ENCODE results near the gene CHTF8. TPM values are rescaled to one million over a fixed set of nuclear protein-coding genes. Genes with fewer than 3 reads are reported as not detected.

Gene CHTF8
- total and polyA plus RNA-seq, 5 experiments from 2014 or later = 126 to 192 (median 165) TPM

GRCh38 chr16:69110406-69110805, 22.0 kb downstream of the CHTF8 start:
- POLR2A ChIA-PET = no interaction called here
- peaks cover 0 to 48% (median 22%) of the 10 kb centered on the region in 3 donors for H3K36me3 Mint-ChIP-seq
- H3K27me3 Mint-ChIP-seq = peaks cover 5 to 40% (median 18%) of the 10 kb centered on the region in 5 donors
- H3K9me3 Mint-ChIP-seq = no peaks in the 10 kb centered on the region
- DNase-seq (no peak), ATAC-seq (no peak)
- H3K4me3 Mint-ChIP-seq = no peak overlapping the region
- peaks cover 6 to 41% (median 21%) of the 10 kb centered on the region in 4 donors for H3K4me1 Mint-ChIP-seq
- no peak overlapping the region for H3K27ac Mint-ChIP-seq

DNA sequence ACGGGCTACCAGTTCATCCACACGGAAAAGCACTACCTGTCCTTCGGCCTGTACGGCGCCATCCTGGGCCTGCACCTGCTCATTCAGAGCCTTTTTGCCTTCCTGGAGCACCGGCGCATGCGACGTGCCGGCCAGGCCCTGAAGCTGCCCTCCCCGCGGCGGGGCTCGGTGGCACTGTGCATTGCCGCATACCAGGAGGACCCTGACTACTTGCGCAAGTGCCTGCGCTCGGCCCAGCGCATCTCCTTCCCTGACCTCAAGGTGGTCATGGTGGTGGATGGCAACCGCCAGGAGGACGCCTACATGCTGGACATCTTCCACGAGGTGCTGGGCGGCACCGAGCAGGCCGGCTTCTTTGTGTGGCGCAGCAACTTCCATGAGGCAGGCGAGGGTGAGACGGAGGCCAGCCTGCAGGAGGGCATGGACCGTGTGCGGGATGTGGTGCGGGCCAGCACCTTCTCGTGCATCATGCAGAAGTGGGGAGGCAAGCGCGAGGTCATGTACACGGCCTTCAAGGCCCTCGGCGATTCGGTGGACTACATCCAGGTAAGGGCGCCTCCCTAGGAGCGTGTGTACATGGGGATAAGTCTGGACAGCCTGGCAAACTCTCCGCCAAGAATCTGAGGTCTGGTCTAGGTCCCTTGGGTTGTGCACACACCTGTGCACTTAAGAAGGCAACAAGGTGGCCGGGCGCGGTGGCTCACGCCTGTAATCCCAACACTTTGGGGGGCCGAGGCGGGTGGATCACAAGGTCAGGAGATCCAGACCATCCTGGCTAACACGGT, 22.7 kb downstream of the CHTF8 start:
- Mint-ChIP-seq H3K27ac (no peak overlapping the region), H3K36me3 (peaks cover 0 to 45% (median 22%) of the 10 kb centered on the region in 3 donors), H3K4me1 (peaks cover 8 to 41% (median 24%) of the 10 kb centered on the region in 4 donors), H3K4me3 (peak overlapping the region in 1 of 10 donors; percentile 14), H3K9me3 (no peaks in the 10 kb centered on the region), H3K27me3 (peaks cover 8 to 47% (median 22%) of the 10 kb centered on the region in 5 donors)
- ATAC-seq (no peak), DNase-seq (no peak)
- POLR2A ChIA-PET = no interaction called here

- no peak for ATAC-seq
Observed at GRCh38 chr16:69108905-69109252, 23.5 kb downstream of the CHTF8 start.

DNA sequence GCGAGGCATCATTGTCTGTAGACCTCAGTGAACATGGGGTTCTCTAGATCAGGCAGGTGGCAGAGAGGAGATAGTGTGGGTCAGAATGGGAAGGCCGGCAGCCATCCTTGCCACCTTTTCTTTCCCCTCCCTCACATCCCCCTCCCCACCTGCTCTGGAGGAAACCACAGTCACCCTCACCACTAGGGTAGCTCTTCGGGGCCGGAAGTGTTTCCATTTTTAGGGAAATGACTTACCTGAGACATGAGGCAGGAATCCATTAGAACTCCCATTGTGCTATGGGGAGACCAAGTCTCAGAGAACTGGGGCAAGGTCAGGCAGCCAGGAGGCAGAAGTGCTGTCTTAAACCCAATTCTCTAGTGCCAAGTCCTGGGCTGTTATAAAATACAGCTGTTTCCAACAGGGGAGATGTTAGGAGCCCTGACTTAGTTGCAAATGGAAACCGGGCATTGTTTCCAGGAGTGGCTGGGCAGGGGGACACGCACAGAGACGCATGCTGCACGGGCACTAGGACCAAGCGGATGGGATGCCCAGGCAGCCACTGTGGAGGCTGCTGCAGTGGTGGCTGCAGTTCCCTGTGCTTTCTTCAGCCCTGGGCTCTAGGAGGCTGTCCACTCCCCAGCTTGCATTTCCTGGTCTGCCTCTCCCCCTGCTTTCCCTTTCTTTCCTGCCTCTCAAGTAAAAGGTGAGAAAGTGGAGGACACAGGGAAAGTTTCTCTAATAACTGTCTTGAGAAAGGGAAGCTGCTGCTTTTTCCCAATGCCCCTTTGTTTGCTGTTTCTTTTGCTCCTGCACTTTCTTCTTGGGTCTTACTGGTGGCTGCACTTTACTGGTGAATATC, 24.1 kb downstream of the CHTF8 start:
- POLR2A ChIA-PET = no interaction called here
- no peak for ATAC-seq
- H3K4me3 Mint-ChIP-seq = peak overlapping the region in 8 of 10 donors; percentile 28 to 68 (median 47)

More at GRCh38 chr16:69108905-69109252, 23.5 kb downstream of the CHTF8 start:
- POLR2A ChIA-PET = no interaction called here
- H3K36me3 Mint-ChIP-seq = peaks cover 0 to 42% (median 22%) of the 10 kb centered on the region in 3 donors
- no peak for DNase-seq
- peak overlapping the region in 3 of 10 donors; percentile 9 to 24 (median 13) for H3K4me3 Mint-ChIP-seq
- peaks cover 8 to 37% (median 26%) of the 10 kb centered on the region in 4 donors for H3K4me1 Mint-ChIP-seq
- H3K27ac Mint-ChIP-seq = no peak overlapping the region
- no peaks in the 10 kb centered on the region for H3K9me3 Mint-ChIP-seq
- H3K27me3 Mint-ChIP-seq = peaks cover 8 to 53% (median 25%) of the 10 kb centered on the region in 5 donors

DNA sequence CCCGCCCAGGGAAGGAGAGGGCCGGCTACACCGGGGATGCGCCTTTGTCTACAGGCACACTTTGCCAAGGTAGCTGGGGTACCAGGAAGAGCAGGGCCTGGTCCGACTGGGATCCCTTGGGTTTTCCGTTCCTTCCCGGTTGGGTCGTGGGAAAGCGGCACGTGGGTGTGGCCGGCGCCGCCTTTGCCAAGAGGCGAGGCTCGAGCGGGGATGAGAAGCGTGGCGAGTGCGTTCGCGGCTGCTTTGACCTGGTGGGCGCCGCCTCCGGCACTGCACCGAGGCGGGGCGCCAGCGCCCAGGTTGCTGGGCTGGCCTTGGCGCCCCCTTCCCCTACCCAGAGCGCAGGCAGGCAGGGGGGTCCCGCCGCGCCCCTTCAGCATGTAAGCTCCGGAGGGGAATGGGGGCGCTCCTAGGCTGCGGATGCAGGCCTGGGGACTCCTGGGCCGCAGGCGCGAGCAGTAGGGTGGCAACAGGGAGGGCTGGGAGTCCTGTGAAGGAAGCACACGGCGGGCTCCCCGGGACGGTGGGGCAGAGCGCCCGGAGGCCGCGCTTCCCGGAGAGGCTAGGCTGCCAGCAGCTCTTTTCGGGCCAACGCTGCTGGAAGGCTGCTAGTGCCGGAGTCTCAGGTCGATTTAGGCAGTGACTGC, 24.9 kb downstream of the CHTF8 start:
- Mint-ChIP-seq H3K4me3 (peak overlapping the region; percentile 53 to 77 (median 66)), H3K9me3 (no peaks in the 10 kb centered on the region), H3K4me1 (peaks cover 8 to 27% (median 24%) of the 10 kb centered on the region in 4 donors), H3K27ac (no peak overlapping the region), H3K27me3 (peaks cover 8 to 59% (median 33%) of the 10 kb centered on the region in 5 donors), H3K36me3 (peaks cover 0 to 39% (median 22%) of the 10 kb centered on the region in 3 donors)
- ATAC-seq (no peak), DNase-seq (no peak)
- POLR2A ChIA-PET = no interaction called here

More for the DNA sequence above, 24.1 kb downstream of the CHTF8 start:
- Mint-ChIP-seq H3K9me3 (no peaks in the 10 kb centered on the region), H3K36me3 (peaks cover 0 to 42% (median 22%) of the 10 kb centered on the region in 3 donors), H3K4me1 (peaks cover 8 to 31% (median 26%) of the 10 kb centered on the region in 4 donors), H3K27ac (no peak overlapping the region), H3K27me3 (peaks cover 8 to 53% (median 26%) of the 10 kb centered on the region in 5 donors)
- no peak for DNase-seq

- peaks cover 8 to 59% (median 33%) of the 10 kb centered on the region in 5 donors for H3K27me3 Mint-ChIP-seq
Observed at GRCh38 chr16:69106491-69107315, 25.7 kb downstream of the CHTF8 start.

GRCh38 chr16:69105501-69106361, 26.7 kb downstream of the CHTF8 start, which contains the start of gene HAS3:
HAS3 (plus strand) TSS chr16:69105653; CDS start chr16:69109396, 3,743 bp downstream.
- Mint-ChIP-seq H3K36me3 (peaks cover 0 to 30% (median 17%) of the 10 kb centered on the region in 3 donors), H3K27me3 (peaks cover 8 to 59% (median 35%) of the 10 kb centered on the region in 5 donors), H3K4me3 (peak within 1 kb of the TSS; percentile 84 to 94 (median 91)), H3K4me1 (peaks cover 8 to 27% (median 24%) of the 10 kb centered on the region in 4 donors), H3K9me3 (no peaks in the 10 kb centered on the region), H3K27ac (peak within 1 kb of the TSS in 1 of 10 donors; percentile 78)
- ATAC-seq (peak; percentile 64 to 65), DNase-seq (peak in 5 of 10 donors; percentile 4 to 31 (median 19))
- POLR2A ChIA-PET = interaction anchor here (1.3 kb wide), 1 partner anchor 18 kb away, joined by 3 read pairs; no protein-coding TSS in a partner anchor

More at GRCh38 chr16:69106491-69107315, 25.7 kb downstream of the CHTF8 start:
- Mint-ChIP-seq H3K27ac (no peak overlapping the region), H3K4me1 (peaks cover 8 to 27% (median 24%) of the 10 kb centered on the region in 4 donors), H3K4me3 (peak overlapping the region; percentile 53 to 77 (median 62)), H3K36me3 (peaks cover 0 to 34% (median 22%) of the 10 kb centered on the region in 3 donors), H3K9me3 (no peaks in the 10 kb centered on the region)
- DNase-seq = no peak
- peak in 1 of 2 donors; percentile 19 for ATAC-seq
- POLR2A ChIA-PET = no interaction called here

- no peak overlapping the region for H3K27ac Mint-ChIP-seq
- peaks cover under 1 to 17% (median 11%) of the 10 kb centered on the region in 5 donors for H3K27me3 Mint-ChIP-seq
- no peak for ATAC-seq
- H3K4me3 Mint-ChIP-seq = no peak overlapping the region
- peaks cover under 1 to 3% (median 2%) of the 10 kb centered on the region in 4 donors for H3K4me1 Mint-ChIP-seq
- H3K9me3 Mint-ChIP-seq = no peaks in the 10 kb centered on the region
- no peak for DNase-seq
- peaks cover 0 to 3% (median 0%) of the 10 kb centered on the region in 3 donors for H3K36me3 Mint-ChIP-seq
- POLR2A ChIA-PET = no interaction called here
Observed at GRCh38 chr16:69100071-69100691, 32.2 kb downstream of the CHTF8 start.

GRCh38 chr16:69095193-69095592, 37.2 kb downstream of the CHTF8 start:
- H3K9me3 Mint-ChIP-seq = no peaks in the 10 kb centered on the region
- H3K4me3 Mint-ChIP-seq = no peak overlapping the region
- H3K27me3 Mint-ChIP-seq = no peaks in the 10 kb centered on the region
- no peak overlapping the region for H3K27ac Mint-ChIP-seq
- peaks cover 0 to 2% (median 0%) of the 10 kb centered on the region in 4 donors for H3K4me1 Mint-ChIP-seq
- no peaks in the 10 kb centered on the region for H3K36me3 Mint-ChIP-seq
- DNase-seq (no peak), ATAC-seq (no peak)
- POLR2A ChIA-PET = no interaction called here

- ATAC-seq (no peak), DNase-seq (no peak)
- Mint-ChIP-seq H3K36me3 (no peaks in the 10 kb centered on the region), H3K27me3 (no peaks in the 10 kb centered on the region), H3K9me3 (no peaks in the 10 kb centered on the region), H3K27ac (peak overlapping the region in 1 of 10 donors; percentile 7), H3K4me3 (no peak overlapping the region), H3K4me1 (peaks cover 0 to 2% (median under 1%) of the 10 kb centered on the region in 4 donors)
- POLR2A ChIA-PET = interaction anchor here (0.6 kb wide), 1 partner anchor 65 kb away, joined by 3 read pairs; no protein-coding TSS in a partner anchor
Observed at GRCh38 chr16:69094501-69094900, 37.9 kb downstream of the CHTF8 start.

Data from naive thymus-derived CD8-positive, alpha-beta T cell (primary cell).